ENCODE measurements around the gene RRAGD.
A peak's percentile ranks its signal among the peaks of the same experiment; 100 is the strongest.

RRAGD gene

GRCh38 chr6:89412071-89413005, at the start of gene RRAGD:
Gene RRAGD, minus strand, starts transcription at chr6:89412273. Its CDS starts 280 bp downstream, at chr6:89411993.
- Histone ChIP-seq H3K9ac (ENCODE audit: low read depth, low read length) (peak within 1 kb of the TSS; percentile 37), H3K36me3 (ENCODE audit: control insufficient read depth, insufficient read depth, low read length) (no peaks in the 10 kb centered on the region), H3K4me1 (ENCODE audit: control insufficient read depth, insufficient read depth, low read length) (peaks cover 18% of the 10 kb centered on the region), H3K4me3 (ENCODE audit: low read depth, low read length) (peak within 1 kb of the TSS; percentile 77), H3K9me3 (ENCODE audit: control insufficient read depth, insufficient read depth, low read length) (no peaks in the 10 kb centered on the region), H3K27me3 (ENCODE audit: control insufficient read depth, insufficient read depth, low read length) (peaks cover 39% of the 10 kb centered on the region)

GRCh38 chr6:89460713-89461112, 48.6 kb upstream of the RRAGD start:
- Histone ChIP-seq H3K4me1 (ENCODE audit: control insufficient read depth, insufficient read depth, low read length) (no peaks in the 10 kb centered on the region), H3K4me3 (ENCODE audit: low read depth, low read length) (no peak overlapping the region), H3K9me3 (ENCODE audit: control insufficient read depth, insufficient read depth, low read length) (no peaks in the 10 kb centered on the region), H3K27me3 (ENCODE audit: control insufficient read depth, insufficient read depth, low read length) (no peaks in the 10 kb centered on the region), H3K36me3 (ENCODE audit: control insufficient read depth, insufficient read depth, low read length) (no peaks in the 10 kb centered on the region), H3K9ac (ENCODE audit: low read depth, low read length) (no peak overlapping the region)

- no peak overlapping the region for H3K4me3 ChIP-seq (ENCODE audit: low read depth, low read length)
Measured at GRCh38 chr6:89459501-89459900, 47.4 kb upstream of the RRAGD start.

GRCh38 chr6:89458704-89459103, 46.6 kb upstream of the RRAGD start:
- Histone ChIP-seq H3K4me1 (ENCODE audit: control insufficient read depth, insufficient read depth, low read length) (no peaks in the 10 kb centered on the region), H3K4me3 (ENCODE audit: low read depth, low read length) (no peak overlapping the region), H3K9me3 (ENCODE audit: control insufficient read depth, insufficient read depth, low read length) (no peaks in the 10 kb centered on the region), H3K36me3 (ENCODE audit: control insufficient read depth, insufficient read depth, low read length) (no peaks in the 10 kb centered on the region), H3K9ac (ENCODE audit: low read depth, low read length) (no peak overlapping the region), H3K27me3 (ENCODE audit: control insufficient read depth, insufficient read depth, low read length) (no peaks in the 10 kb centered on the region)

More at GRCh38 chr6:89459501-89459900, 47.4 kb upstream of the RRAGD start:
- no peaks in the 10 kb centered on the region for H3K27me3 ChIP-seq (ENCODE audit: control insufficient read depth, insufficient read depth, low read length)
- H3K9ac ChIP-seq (ENCODE audit: low read depth, low read length) = no peak overlapping the region
- H3K4me1 ChIP-seq (ENCODE audit: control insufficient read depth, insufficient read depth, low read length) = no peaks in the 10 kb centered on the region
- H3K36me3 ChIP-seq (ENCODE audit: control insufficient read depth, insufficient read depth, low read length) = no peaks in the 10 kb centered on the region
- no peaks in the 10 kb centered on the region for H3K9me3 ChIP-seq (ENCODE audit: control insufficient read depth, insufficient read depth, low read length)

GRCh38 chr6:89454300-89454699, 42.2 kb upstream of the RRAGD start:
- H3K27me3 ChIP-seq (ENCODE audit: control insufficient read depth, insufficient read depth, low read length) = no peaks in the 10 kb centered on the region
- no peaks in the 10 kb centered on the region for H3K36me3 ChIP-seq (ENCODE audit: control insufficient read depth, insufficient read depth, low read length)
- no peak overlapping the region for H3K4me3 ChIP-seq (ENCODE audit: low read depth, low read length)
- H3K9me3 ChIP-seq (ENCODE audit: control insufficient read depth, insufficient read depth, low read length) = no peaks in the 10 kb centered on the region
- no peaks in the 10 kb centered on the region for H3K4me1 ChIP-seq (ENCODE audit: control insufficient read depth, insufficient read depth, low read length)
- H3K9ac ChIP-seq (ENCODE audit: low read depth, low read length) = no peak overlapping the region

GRCh38 chr6:89452281-89452680, 40.2 kb upstream of the RRAGD start:
- Histone ChIP-seq H3K4me3 (ENCODE audit: low read depth, low read length) (no peak overlapping the region), H3K27me3 (ENCODE audit: control insufficient read depth, insufficient read depth, low read length) (no peaks in the 10 kb centered on the region), H3K4me1 (ENCODE audit: control insufficient read depth, insufficient read depth, low read length) (no peaks in the 10 kb centered on the region), H3K36me3 (ENCODE audit: control insufficient read depth, insufficient read depth, low read length) (no peaks in the 10 kb centered on the region), H3K9ac (ENCODE audit: low read depth, low read length) (no peak overlapping the region), H3K9me3 (ENCODE audit: control insufficient read depth, insufficient read depth, low read length) (no peaks in the 10 kb centered on the region)

GRCh38 chr6:89449193-89449592, 37.1 kb upstream of the RRAGD start:
- H3K27me3 ChIP-seq (ENCODE audit: control insufficient read depth, insufficient read depth, low read length) = no peaks in the 10 kb centered on the region
- H3K9ac ChIP-seq (ENCODE audit: low read depth, low read length) = no peak overlapping the region
- no peak overlapping the region for H3K4me3 ChIP-seq (ENCODE audit: low read depth, low read length)
- H3K36me3 ChIP-seq (ENCODE audit: control insufficient read depth, insufficient read depth, low read length) = no peaks in the 10 kb centered on the region
- no peaks in the 10 kb centered on the region for H3K9me3 ChIP-seq (ENCODE audit: control insufficient read depth, insufficient read depth, low read length)
- no peaks in the 10 kb centered on the region for H3K4me1 ChIP-seq (ENCODE audit: control insufficient read depth, insufficient read depth, low read length)

- peaks cover 19% of the 10 kb centered on the region for H3K27me3 ChIP-seq (ENCODE audit: control insufficient read depth, insufficient read depth, low read length)
- H3K9ac ChIP-seq (ENCODE audit: low read depth, low read length) = no peak overlapping the region
- H3K9me3 ChIP-seq (ENCODE audit: control insufficient read depth, insufficient read depth, low read length) = no peaks in the 10 kb centered on the region
- no peak overlapping the region for H3K4me3 ChIP-seq (ENCODE audit: low read depth, low read length)
- H3K4me1 ChIP-seq (ENCODE audit: control insufficient read depth, insufficient read depth, low read length) = no peaks in the 10 kb centered on the region
- no peaks in the 10 kb centered on the region for H3K36me3 ChIP-seq (ENCODE audit: control insufficient read depth, insufficient read depth, low read length)
Measured at GRCh38 chr6:89443658-89444057, 31.6 kb upstream of the RRAGD start.

- Histone ChIP-seq H3K36me3 (ENCODE audit: control insufficient read depth, insufficient read depth, low read length) (no peaks in the 10 kb centered on the region), H3K27me3 (ENCODE audit: control insufficient read depth, insufficient read depth, low read length) (peaks cover 41% of the 10 kb centered on the region), H3K9ac (ENCODE audit: low read depth, low read length) (no peak overlapping the region), H3K4me3 (ENCODE audit: low read depth, low read length) (no peak overlapping the region), H3K9me3 (ENCODE audit: control insufficient read depth, insufficient read depth, low read length) (no peaks in the 10 kb centered on the region), H3K4me1 (ENCODE audit: control insufficient read depth, insufficient read depth, low read length) (no peaks in the 10 kb centered on the region)
Measured at GRCh38 chr6:89440200-89440599, 28.1 kb upstream of the RRAGD start.

GRCh38 chr6:89439014-89439413, 26.9 kb upstream of the RRAGD start:
- no peaks in the 10 kb centered on the region for H3K9me3 ChIP-seq (ENCODE audit: control insufficient read depth, insufficient read depth, low read length)
- H3K36me3 ChIP-seq (ENCODE audit: control insufficient read depth, insufficient read depth, low read length) = no peaks in the 10 kb centered on the region
- H3K27me3 ChIP-seq (ENCODE audit: control insufficient read depth, insufficient read depth, low read length) = peaks cover 51% of the 10 kb centered on the region
- no peak overlapping the region for H3K4me3 ChIP-seq (ENCODE audit: low read depth, low read length)
- peaks cover 2% of the 10 kb centered on the region for H3K4me1 ChIP-seq (ENCODE audit: control insufficient read depth, insufficient read depth, low read length)
- no peak overlapping the region for H3K9ac ChIP-seq (ENCODE audit: low read depth, low read length)

GRCh38 chr6:89438248-89438647, 26.2 kb upstream of the RRAGD start:
- Histone ChIP-seq H3K4me1 (ENCODE audit: control insufficient read depth, insufficient read depth, low read length) (peaks cover 4% of the 10 kb centered on the region), H3K9me3 (ENCODE audit: control insufficient read depth, insufficient read depth, low read length) (no peaks in the 10 kb centered on the region), H3K9ac (ENCODE audit: low read depth, low read length) (no peak overlapping the region), H3K27me3 (ENCODE audit: control insufficient read depth, insufficient read depth, low read length) (peaks cover 58% of the 10 kb centered on the region), H3K36me3 (ENCODE audit: control insufficient read depth, insufficient read depth, low read length) (no peaks in the 10 kb centered on the region), H3K4me3 (ENCODE audit: low read depth, low read length) (no peak overlapping the region)

- Histone ChIP-seq H3K4me3 (ENCODE audit: low read depth, low read length) (no peak overlapping the region), H3K9ac (ENCODE audit: low read depth, low read length) (no peak overlapping the region), H3K36me3 (ENCODE audit: control insufficient read depth, insufficient read depth, low read length) (no peaks in the 10 kb centered on the region), H3K4me1 (ENCODE audit: control insufficient read depth, insufficient read depth, low read length) (peaks cover 4% of the 10 kb centered on the region), H3K27me3 (ENCODE audit: control insufficient read depth, insufficient read depth, low read length) (peaks cover 62% of the 10 kb centered on the region), H3K9me3 (ENCODE audit: control insufficient read depth, insufficient read depth, low read length) (no peaks in the 10 kb centered on the region)
Measured at GRCh38 chr6:89436226-89436625, 24.2 kb upstream of the RRAGD start.

Measured in iPS-15b (cell line).